HL-60/S4 (cell line): ENCODE data around the gene FOXRED1.

Experiments
- in situ Hi-C: fragments of 300-500 bp; cut with MboI; formaldehyde crosslinking; loops from 2 replicates; pipeline ENCODE4 v1.14.3; 2022; ENCODE audit warnings: low sequenced_read_pairs

The FOXRED1 gene

DNA sequence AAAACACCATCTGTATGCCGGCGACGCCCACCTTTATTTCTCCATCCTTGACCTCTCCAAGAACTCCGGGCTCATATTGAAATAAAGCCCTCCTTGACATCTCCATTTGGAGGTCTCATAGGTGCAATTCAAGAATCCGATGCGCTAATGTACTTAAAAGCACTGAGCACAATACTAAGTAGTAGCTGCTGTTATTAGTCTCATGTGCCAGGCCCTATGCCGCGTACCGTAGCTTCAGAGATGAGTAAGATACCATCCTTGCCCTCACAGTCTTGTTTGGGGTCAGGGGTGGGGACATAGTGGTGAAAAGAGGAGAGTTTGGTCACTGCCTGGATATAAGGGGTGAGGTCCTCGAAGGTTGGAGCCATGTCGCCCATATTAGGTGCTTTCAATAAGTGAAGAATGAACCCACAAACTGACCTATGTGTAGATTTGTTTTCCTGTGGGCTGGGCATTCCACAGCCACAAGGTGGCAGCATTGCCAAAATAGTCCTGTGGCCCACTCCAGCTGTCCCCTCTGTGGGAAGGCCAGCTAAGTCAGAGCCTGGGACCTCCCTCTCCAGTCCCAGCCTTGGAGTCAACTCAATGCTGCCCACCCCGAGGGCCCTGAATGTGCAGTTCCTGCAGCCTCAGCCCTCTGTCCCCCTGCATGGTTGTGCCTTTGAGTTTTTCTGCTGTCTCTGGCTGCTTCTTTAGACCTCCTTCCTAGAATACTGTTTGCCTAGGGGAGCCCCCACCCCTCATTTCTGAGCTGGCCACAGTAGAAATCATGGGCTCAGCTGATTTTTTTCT lies 41.4 kb downstream of the FOXRED1 start:
- in situ Hi-C loops = loop anchor here (25.0 kb wide), 1 partner anchor 677 kb away; no protein-coding TSS in a partner anchor

DNA sequence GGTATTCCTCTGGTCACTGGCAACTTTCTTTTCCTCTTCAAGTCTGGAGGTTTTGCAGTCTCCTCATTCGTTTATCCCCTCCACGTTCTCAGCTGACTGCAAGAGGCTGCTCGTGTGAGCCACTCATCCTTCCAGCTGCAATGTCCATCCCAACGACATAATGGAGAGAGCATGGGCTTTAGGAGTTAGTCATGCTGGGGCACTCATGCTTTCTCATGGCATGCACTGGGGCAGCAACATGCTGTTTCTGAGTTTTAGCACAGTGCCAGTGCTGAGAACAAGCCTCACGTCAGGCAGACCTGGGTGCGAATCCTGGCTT lies 42.0 kb downstream of the FOXRED1 start:
- in situ Hi-C loops = loop anchor here (25.0 kb wide), 1 partner anchor 676 kb away; no protein-coding TSS in a partner anchor

DNA sequence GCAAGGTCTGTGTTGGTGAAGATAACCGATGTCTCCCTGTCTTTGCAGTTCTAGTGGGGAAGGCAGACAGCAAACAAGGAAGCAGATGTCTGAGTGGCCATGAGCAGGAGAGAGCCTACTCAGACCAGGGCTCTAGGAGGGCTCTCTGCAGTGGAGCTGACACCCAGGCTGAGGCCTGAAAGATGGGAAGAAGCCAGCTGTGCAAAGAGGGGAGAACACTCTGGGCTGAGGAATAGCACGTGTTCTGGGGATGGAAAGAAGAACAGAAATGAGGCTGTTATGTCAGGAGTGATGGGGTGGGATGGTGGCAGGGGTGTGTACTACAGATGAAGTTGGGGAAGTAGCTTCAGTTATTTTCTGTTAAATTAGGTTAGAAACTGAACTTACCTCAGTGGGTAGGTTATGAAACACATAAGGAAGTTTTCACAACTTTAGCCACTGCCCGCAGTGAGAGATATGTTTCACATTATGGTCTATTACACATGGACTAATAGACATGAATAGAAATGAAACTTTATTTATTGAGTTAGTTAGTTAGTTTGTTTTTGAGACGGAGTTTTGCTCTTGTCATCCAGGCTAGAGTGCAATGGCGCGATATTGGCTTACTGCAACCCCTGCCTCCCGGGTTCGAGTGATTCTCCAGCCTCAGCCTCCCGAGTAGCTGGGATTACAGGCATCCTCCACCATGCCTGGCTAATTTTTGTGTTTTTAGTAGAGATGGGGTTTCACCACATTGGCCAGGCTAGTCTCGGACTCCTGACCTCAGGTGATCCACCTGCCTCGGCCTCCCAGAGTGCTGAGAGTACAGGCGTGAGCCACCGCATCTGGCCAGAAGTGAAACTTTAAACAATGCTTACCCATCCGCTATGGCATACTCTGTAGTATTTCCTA lies 42.7 kb downstream of the FOXRED1 start:
- in situ Hi-C loops = loop anchor here (25.0 kb wide), 1 partner anchor 676 kb away; no protein-coding TSS in a partner anchor

DNA sequence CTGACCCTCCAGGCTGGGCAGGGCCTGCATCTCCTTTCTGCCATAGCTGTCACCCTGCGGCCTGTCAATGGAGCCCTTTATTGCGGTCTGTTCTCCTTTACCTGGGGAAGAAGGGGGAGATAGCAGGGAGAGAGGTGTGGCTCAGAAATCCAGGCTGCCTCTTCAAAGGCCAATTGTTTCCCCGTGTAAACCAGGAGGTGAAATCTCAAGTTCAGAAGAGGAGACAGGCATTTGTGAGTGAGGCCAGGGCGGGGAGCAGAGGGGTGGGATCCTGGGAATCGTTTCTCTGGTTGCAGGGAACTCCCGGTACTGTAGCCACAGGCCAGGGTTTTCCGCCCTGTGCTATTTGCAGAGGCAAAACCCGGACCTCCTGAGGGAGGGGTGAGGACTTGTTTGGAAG lies 44.0 kb downstream of the FOXRED1 start:
- in situ Hi-C loops = loop anchor here (25.0 kb wide), 1 partner anchor 674 kb away; no protein-coding TSS in a partner anchor

DNA sequence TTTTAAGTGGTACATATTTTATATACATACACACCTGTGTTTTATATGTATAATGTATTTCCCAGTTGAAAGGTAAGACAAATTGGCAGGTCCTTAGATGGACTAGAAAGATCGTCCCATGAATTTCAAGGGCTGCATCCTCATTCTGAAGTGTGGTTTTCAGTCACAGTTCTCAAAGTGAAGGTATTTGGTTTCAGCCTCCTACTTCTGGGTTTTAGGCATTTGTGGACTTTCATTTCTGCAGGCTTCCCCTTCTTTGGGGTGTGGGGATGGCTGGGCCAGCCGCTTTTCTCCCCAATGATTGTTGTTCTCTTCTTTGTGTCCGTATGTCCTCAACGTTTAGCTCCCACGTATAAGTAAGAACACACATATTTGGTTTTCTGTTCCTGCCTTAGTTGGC lies 44.9 kb downstream of the FOXRED1 start:
- in situ Hi-C loops = loop anchor here (25.0 kb wide), 1 partner anchor 673 kb away; no protein-coding TSS in a partner anchor

DNA sequence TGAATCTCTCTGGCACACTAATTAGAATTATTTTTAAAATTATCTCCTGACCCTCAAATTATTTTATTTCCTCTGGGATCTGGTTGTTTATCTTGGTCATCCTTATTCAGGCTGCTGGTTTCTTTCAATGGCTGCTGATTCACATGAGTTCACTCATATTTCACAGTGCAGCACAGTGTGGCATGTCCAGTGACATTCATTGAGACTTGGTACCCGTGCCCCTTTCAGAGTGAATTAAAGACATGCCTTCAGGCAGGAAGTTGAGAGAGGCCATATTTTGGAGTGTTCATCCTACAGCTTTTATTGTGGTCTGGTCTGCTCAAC lies 48.4 kb downstream of the FOXRED1 start:
- in situ Hi-C loops = loop anchor here (25.0 kb wide), 1 partner anchor 670 kb away; no protein-coding TSS in a partner anchor

DNA sequence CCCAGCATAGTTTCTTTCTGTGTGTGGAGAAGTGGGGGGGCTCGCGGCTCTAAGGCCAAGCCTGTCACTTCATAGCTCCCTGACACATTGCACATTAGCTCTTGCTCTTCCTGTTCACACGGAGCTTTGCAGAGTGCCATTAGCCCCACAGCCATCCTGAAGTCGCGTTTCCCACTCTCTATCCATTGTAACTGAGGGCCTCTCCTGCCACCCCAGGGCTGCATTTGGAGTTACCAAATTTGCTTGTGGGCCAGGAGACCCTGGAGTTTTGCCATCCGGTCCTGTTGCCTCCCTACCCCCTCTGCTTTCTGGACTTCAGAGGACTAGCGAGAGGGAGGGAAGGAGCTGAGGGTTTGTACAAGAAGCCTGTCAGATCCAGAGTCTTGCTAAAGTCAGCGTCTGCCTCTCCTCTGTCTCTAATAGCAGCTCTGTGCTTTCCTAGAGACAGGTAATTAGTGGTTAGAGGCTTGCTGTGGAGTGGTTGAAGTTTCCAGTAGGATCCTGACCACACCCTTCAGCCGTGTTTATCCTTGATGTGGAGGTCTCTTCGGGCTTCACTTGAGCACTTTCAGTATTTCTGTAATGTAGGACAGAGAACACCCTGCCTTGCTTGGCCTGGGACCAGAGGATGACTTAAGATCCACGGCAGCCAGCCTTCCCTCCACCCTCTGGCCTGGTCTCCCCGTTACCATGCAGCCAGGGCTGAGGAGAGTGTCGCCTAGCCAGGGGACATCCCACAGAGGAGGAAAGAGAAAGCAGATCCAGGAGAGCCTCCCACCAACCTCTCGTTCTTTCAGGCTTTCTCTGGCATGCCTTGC lies 49.0 kb downstream of the FOXRED1 start:
- in situ Hi-C loops = loop anchor here (25.0 kb wide), 1 partner anchor 669 kb away; no protein-coding TSS in a partner anchor

DNA sequence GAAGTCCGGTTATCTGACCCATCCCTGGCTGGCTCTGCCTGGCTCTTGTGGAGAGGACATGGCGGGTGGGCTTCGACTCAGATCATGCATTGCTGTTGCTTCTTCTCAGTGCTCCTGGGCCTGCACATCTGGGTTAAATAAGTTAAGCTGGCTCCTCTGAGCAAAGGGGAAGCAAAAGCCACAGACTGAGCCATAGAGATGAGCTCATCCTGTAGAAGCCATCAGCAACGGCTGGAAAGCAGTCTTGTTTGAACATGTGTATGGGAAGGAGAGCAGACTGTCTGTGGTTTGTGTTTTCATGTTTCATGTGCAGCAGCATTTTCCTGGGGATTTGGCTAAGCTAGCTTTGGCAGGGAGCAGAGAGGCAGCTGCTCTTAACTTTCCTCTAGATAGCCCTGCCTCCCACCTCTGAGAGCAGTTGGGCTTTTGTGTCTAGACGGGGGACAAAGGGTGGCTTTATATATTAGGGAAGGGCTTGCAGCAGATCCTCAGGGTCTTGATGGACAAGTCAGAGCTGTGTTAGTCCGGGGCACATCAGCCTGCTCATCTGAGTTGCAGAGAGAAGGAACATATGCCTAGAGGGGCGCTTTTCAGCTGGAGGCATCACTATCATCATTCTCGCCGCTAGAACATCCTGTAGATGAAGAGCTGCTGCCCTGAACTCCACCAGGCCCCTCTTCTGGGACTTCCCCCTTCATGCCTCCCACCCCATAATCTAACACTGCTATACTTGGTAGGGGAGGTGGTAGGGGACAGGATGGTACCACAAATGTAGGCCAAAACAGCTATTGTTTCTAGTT lies 49.8 kb downstream of the FOXRED1 start:
- in situ Hi-C loops = loop anchor here (25.0 kb wide), 1 partner anchor 669 kb away; no protein-coding TSS in a partner anchor

DNA sequence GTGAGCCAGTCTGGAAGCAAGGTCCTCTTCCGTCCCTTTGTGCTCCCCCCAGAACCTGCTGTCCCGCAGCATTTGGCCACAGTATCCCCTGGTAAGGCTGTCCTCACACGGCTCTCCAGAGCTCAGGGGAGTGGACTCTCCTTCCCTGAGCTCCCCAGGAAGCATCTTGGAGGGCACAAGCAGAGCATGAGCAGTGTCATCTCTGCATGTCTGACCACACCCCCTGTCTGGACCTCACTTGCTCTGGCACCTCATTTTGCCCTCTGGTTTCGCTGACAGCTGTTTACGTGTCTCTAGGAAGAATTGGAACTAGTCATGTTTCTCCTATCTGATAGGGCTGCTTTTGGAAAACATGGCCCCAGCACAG lies 50.4 kb downstream of the FOXRED1 start:
- in situ Hi-C loops = loop anchor here (25.0 kb wide), 1 partner anchor 668 kb away; no protein-coding TSS in a partner anchor

DNA sequence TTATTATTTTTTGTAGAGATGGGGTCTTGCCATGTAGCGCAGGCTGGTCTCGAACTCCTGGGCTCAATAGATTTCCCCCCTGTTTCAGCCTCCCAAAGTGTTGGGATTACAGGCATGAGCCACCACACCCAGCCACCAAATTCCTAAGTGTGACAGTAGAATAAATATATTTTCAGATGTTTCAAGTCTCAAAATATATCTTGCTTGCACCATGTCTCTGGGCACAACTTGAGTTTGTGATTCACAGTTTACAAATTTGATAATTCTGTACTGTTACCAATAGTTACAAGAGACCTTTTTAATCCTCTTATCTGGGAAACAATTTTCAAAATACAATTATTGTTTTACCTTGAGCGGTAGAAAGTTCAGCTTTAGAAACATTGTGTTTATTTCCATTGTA lies 54.0 kb downstream of the FOXRED1 start:
- in situ Hi-C loops = loop anchor here (25.0 kb wide), 1 partner anchor 664 kb away; no protein-coding TSS in a partner anchor

DNA sequence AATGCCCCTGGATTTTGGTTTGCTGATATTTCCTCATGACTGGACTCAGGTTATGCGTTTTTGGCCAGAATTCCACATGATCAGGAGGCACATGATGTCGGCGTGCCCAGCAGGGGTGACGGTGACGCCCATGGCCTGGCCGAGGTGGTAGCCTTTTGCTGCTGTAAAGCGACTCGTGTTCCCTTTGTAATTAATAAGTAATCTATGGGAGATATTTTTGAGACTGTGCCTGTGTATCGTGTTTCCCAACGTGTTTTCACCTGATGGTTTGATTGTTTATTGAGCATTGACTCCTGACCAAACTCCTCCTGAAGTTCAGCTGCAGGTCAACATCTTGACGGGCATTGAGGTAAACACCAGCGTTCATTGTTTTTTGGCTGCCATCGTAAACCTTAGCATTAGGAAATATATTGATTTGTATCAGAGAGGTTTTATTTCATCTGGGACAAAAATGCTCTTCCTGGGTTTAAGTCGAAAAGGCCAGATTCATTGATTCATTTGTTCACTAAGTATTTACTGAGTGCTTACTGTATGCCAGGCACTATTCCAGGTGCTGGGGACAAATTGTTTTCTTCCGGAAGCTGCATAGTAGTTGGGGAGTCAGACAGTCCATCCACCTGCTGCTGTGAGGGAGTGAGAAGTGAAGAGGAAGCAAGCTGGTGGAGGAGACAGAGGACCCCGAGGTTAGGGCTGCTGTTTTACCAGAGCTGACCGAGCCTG lies 58.5 kb downstream of the FOXRED1 start:
- in situ Hi-C loops = no loop called here
